Subcutaneous adipose tissue (tissue), 4 donors: ENCODE measurements around the gene ARNT2. TPM values are rescaled to one million over a fixed set of nuclear protein-coding genes. Genes with fewer than 3 reads are reported as not detected.

Source experiments
- total RNA-seq, 4 donors: library from RNA; depleted of rRNA; stranded (reverse); fragments of >200 nt; gene quantifications; one replicate each; pipeline ENCODE4 v1.1.0, GENCODE V29; 2016
- TF ChIP-seq, protein P1 (sequence below): fragments of 450-650 bp; IDR thresholded peaks from one replicate; pipeline ENCODE4 v1.5.1; 2016; ENCODE audit warnings: low read depth, mild to moderate bottlenecking, control low read depth, antibody characterized with exemption, moderate library complexity

Gene ARNT2
- total RNA-seq, 4 donors from 2014 or later, result 0.16 to 4.3 (median 2.3) TPM

DNA sequence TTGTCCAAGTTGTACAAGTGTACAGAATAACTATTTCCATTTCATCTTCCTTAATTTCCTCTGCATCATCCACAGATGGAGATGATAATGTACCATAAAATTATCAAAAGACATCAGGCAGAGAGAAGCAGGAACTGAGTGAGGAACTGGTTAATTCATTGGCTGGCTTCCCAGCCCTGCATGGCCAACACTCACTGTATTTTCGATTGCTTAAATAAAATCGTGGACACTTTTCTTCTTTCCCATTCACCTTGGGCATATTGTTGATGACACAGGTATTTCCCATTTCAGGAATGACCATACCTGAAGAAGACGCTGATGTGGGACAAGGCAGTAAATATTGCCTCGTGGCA is 146.7 kb downstream of the ARNT2 start:
- TF ChIP-seq, protein P1, sequence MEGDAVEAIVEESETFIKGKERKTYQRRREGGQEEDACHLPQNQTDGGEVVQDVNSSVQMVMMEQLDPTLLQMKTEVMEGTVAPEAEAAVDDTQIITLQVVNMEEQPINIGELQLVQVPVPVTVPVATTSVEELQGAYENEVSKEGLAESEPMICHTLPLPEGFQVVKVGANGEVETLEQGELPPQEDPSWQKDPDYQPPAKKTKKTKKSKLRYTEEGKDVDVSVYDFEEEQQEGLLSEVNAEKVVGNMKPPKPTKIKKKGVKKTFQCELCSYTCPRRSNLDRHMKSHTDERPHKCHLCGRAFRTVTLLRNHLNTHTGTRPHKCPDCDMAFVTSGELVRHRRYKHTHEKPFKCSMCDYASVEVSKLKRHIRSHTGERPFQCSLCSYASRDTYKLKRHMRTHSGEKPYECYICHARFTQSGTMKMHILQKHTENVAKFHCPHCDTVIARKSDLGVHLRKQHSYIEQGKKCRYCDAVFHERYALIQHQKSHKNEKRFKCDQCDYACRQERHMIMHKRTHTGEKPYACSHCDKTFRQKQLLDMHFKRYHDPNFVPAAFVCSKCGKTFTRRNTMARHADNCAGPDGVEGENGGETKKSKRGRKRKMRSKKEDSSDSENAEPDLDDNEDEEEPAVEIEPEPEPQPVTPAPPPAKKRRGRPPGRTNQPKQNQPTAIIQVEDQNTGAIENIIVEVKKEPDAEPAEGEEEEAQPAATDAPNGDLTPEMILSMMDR, result no peak

DNA sequence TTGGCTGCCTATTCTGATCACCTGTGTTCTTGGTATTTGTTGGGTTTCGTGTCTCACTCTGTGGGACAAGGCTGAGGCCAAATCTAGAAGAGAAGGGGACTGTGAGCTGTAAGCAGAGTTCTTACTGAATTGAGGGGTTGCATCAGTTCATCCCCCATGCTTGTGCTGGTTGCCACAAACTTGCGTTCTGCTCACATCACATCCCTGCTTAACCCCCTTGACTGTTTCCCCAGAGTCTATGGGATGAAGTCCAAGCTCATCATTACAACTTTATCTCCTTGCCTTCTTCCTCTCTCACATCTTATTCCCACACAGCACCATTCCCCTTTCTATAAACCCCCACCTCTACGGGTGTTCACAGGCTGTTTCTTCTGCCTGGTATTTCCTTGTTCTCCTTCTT is 147.2 kb downstream of the ARNT2 start:
- TF ChIP-seq, protein P1, result no peak

DNA sequence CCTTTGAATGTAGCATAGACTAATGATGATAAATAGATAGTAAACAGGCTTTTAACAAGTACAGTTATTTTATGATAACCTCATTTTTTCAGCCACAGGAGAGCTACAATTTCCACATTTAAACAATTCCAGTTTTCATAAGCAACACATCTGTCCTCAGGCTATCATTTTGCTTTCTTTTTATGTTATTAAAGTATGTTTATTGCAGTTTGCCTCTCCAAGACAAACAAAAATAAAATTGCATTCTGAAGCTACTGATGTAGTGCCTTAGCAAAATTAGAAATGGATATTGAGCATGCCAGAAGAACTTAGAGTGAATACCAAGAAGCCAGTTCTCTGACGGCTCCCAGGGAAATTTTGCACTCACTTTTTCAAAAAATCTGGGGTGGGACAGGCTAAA is 150.4 kb downstream of the ARNT2 start:
- TF ChIP-seq, protein P1, result no peak

DNA sequence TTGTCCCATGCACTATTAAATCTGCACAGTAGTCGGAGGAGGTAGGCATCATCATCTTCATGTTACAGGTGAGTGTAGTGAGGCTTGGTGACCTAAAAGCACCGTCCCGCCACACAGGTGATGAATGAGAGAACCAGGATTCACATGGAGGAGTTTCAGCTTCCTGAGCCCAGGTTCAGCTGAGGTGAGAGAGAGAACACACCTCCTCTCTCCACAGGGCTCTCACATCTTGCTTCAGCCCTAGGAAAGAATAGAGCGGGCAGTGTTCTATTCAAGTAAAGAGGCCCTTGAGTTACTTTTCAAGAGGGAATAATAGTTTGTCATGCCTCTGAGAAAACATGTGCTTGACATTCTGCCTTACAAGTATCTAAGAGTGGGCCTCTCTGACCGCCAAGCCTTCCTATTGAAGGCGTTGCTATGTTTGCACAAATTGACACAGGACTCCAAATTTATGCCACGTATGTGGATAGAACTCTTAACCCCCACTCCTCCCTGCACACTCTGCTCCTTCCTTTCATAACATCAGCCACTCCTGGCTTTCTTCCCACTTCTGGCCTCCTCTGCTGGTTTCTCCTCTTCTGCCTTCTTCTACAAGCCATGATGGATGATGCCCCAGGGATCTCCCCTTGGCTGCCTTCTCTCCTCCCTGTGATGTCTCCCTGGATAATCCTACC is 152.6 kb downstream of the ARNT2 start:
- TF ChIP-seq, protein P1, result no peak

DNA sequence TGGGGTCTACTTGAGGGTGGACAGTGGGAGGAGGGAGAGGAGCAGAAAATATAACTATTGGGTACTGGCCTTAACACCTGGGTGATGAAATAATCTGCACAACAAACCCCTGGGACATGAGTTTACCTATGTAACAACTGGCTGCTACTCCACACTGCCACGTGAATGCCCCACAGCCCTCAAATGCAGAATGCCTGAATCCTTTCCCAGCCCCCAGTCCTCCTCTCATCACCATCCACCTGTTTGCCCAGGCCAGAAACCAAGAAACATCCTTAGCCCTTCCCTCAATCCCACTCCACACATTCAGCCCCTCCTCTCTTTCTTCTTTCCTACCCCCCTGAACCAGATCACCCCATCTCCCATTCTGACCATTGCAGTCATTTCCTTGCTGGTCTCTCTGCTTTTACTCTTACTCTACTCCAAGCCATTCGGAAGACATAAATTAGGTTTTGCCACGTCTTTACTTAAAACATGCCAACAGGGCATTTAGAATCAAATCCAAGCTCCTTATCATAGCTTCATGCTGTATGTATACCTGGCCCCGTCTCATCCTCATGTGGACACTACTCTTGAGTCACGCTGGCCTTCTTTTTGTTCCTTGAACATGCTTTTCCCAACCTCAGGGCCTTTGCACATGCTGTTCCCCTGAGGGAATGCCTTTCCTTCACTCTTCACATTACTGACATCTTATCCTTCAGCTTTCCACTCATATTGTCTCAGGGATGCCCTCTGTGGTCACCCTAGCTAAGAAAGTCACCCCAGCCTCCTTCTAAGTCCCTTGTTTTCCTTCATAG is 153.5 kb downstream of the ARNT2 start:
- TF ChIP-seq, protein P1, result no peak

DNA sequence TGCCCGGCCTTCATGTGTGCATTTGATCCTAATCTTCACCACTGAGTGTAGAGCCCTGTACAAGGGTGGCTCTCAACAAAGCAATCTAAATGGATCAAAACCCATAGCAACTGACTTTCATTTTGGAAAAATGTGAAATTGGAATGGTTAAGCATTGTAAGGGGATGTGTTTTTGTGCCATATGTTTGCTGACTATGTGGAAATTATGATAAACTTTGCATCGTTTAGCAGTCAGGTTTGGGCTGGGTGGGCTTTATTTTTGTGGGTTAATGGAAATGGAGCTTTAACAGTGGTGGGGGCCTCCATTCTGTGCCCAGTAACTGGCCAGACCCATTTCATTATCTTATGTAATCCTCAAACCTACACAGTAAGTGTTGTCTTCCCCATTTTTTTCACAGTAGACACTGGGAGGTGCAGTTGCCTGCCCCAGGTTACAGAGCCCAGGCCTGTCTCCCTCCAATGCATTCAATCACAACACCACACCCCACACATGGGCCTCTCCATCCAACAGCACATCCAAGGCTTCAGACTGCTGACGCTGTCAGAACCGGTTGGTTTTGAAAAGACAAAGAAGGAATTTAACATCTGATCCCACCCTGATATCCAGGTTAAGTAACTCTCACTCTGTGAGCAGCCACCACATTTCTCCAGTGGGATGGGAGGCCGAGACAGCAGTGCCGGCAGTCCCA is 154.6 kb downstream of the ARNT2 start:
- TF ChIP-seq, protein P1, result no peak

DNA sequence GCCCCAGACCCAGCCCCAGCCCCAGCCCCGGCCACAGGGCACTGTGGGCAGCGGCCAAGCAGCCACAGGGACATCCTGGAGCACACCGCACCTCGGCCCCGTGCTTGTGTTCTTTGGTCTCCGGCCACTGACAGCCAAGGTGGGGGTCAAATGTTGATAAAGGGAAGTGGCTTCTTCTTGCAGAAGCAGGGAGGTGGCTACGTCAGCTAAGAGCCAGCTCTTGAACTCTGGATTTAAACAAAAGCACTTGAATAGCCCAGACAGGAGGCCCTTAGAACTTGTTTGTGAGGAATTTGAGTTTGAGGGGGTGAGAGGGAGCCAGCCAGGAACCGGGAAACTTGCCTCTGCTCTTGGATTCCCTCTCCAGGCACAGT is 155.1 kb downstream of the ARNT2 start:
- TF ChIP-seq, protein P1, result no peak
